HEK293 (cell line): ENCODE measurements around the gene IMPDH1.
A peak's percentile ranks its signal among the peaks of the same experiment; 100 is the strongest.

ENCODE experiments used
- CTCF ChIA-PET: fragments of 350-600 bp; formaldehyde crosslinking; extraction: SDS; loops from one replicate; lab custom pipeline; 2021; ENCODE audit warnings: antibody characterized with exemption; lab: Yijun Ruan, JAX
- POLR2A ChIA-PET: fragments of 300-600 bp; formaldehyde crosslinking; extraction: SDS; loops from one replicate; lab custom pipeline; 2020; ENCODE audit warnings: antibody characterized with exemption, inconsistent platforms; lab: Yijun Ruan, JAX
- H3K27ac ChIP-seq: fragments of 200-500 bp; sonication (Bioruptor generic); 2 replicates; pipeline ENCODE4 v1.5.1; 2014; ENCODE audit warnings: low read depth, low read length, control low read depth, inconsistent platforms; ENCODE audit errors: extremely low read depth
- H3K36me3 ChIP-seq, 2 experiments: fragments of 200-500 bp in 1 of 2; sonication (Bioruptor generic) in 1 of 2; 1 replicate in 1 of 2; 2 replicates in 1 of 2; pipeline ENCODE4 v1.5.1; 2014 to 2017; ENCODE audit warnings: inconsistent platforms in 2 of 2, low read length in 2 of 2; ENCODE audit not compliant: control insufficient read depth in 2 of 2, insufficient read depth in 1 of 2
- H3K4me1 ChIP-seq: fragments of 200-500 bp; sonication (Bioruptor generic); 2 replicates; pipeline ENCODE4 v1.5.1; 2014; ENCODE audit warnings: mild to moderate bottlenecking, low read length, inconsistent platforms; ENCODE audit not compliant: control insufficient read depth, insufficient read depth
- H3K4me3 ChIP-seq: 2 replicates; pipeline ENCODE4 v1.5.1; 2011; ENCODE audit warnings: low read depth, mild to moderate bottlenecking, control low read depth, low read length, moderate library complexity
- H3K9me3 ChIP-seq: fragments of 200-500 bp; sonication (Bioruptor generic); 2 replicates; pipeline ENCODE4 v1.5.1; 2014; ENCODE audit warnings: low read depth, low read length, inconsistent platforms; ENCODE audit not compliant: control insufficient read depth, insufficient read depth
- BCL6B ChIP-seq: fragments of 450-650 bp; formaldehyde crosslinking; IDR thresholded peaks from 2 replicates; pipeline ENCODE4 v1.5.1; 2017; ENCODE audit warnings: missing biosample characterization, missing genetic modification characterization
- TCF7L2 ChIP-seq: IDR thresholded peaks from 2 replicates; pipeline ENCODE4 v1.6.1; 2011; ENCODE audit warnings: low read depth, mild to moderate bottlenecking, inconsistent platforms, low read length, moderate library complexity, borderline replicate concordance
- WT1 ChIP-seq: fragments of 450-650 bp; formaldehyde crosslinking; IDR thresholded peaks from 2 replicates; pipeline ENCODE4 v1.5.1; 2016; ENCODE audit warnings: missing biosample characterization, missing genetic modification characterization
- YY2 ChIP-seq: fragments of 450-650 bp; formaldehyde crosslinking; IDR thresholded peaks from 2 replicates; pipeline ENCODE4 v1.5.1; 2016; ENCODE audit warnings: missing biosample characterization, missing genetic modification characterization
- ZBTB48 ChIP-seq: fragments of 450-650 bp; formaldehyde crosslinking; IDR thresholded peaks from 2 replicates; pipeline ENCODE4 v1.5.1; 2016; ENCODE audit warnings: missing biosample characterization, missing genetic modification characterization
- ZBTB7A ChIP-seq: fragments of 450-650 bp; formaldehyde crosslinking; IDR thresholded peaks from 2 replicates; pipeline ENCODE4 v1.5.1; 2016; ENCODE audit warnings: low read depth, missing biosample characterization, missing genetic modification characterization
- ZNF121 ChIP-seq: fragments of 450-650 bp; formaldehyde crosslinking; IDR thresholded peaks from 2 replicates; pipeline ENCODE4 v1.5.1; 2016; ENCODE audit warnings: missing biosample characterization, missing genetic modification characterization
- ZNF155 ChIP-seq: fragments of 450-650 bp; formaldehyde crosslinking; IDR thresholded peaks from 2 replicates; pipeline ENCODE4 v1.5.1; 2016; ENCODE audit warnings: missing biosample characterization, missing genetic modification characterization
- ZNF175 ChIP-seq: fragments of 450-650 bp; formaldehyde crosslinking; IDR thresholded peaks from 2 replicates; pipeline ENCODE4 v1.5.1; 2016; ENCODE audit warnings: missing biosample characterization, missing genetic modification characterization
- ZNF23 ChIP-seq: fragments of 450-650 bp; formaldehyde crosslinking; IDR thresholded peaks from 2 replicates; pipeline ENCODE4 v1.5.1; 2016; ENCODE audit warnings: missing biosample characterization, missing genetic modification characterization, borderline replicate concordance
- ZNF362 ChIP-seq: fragments of 450-650 bp; formaldehyde crosslinking; IDR thresholded peaks from 2 replicates; pipeline ENCODE4 v1.5.1; 2016; ENCODE audit warnings: missing biosample characterization, missing genetic modification characterization
- ZNF510 ChIP-seq: fragments of 450-650 bp; formaldehyde crosslinking; IDR thresholded peaks from 2 replicates; pipeline ENCODE4 v1.5.1; 2018; ENCODE audit warnings: mild to moderate bottlenecking, missing genetic modification characterization, missing biosample characterization; ENCODE audit not compliant: insufficient replicate concordance
- ZNF514 ChIP-seq: fragments of 450-650 bp; formaldehyde crosslinking; IDR thresholded peaks from 2 replicates; pipeline ENCODE4 v1.5.1; 2016; ENCODE audit warnings: missing biosample characterization, missing genetic modification characterization
- ZNF660 ChIP-seq: fragments of 450-650 bp; IDR thresholded peaks from 2 replicates; pipeline ENCODE4 v1.5.1; 2018; ENCODE audit warnings: missing biosample characterization, mild to moderate bottlenecking, missing genetic modification characterization
- ZNF792 ChIP-seq: fragments of 450-650 bp; formaldehyde crosslinking; IDR thresholded peaks from 2 replicates; pipeline ENCODE4 v1.5.1; 2016; ENCODE audit warnings: missing biosample characterization, missing genetic modification characterization
- ZSCAN30 ChIP-seq: fragments of 450-650 bp; IDR thresholded peaks from 2 replicates; pipeline ENCODE4 v1.5.1; 2018; ENCODE audit warnings: missing biosample characterization, mild to moderate bottlenecking, missing genetic modification characterization, moderate library complexity
- ZSCAN4 ChIP-seq: fragments of 450-650 bp; formaldehyde crosslinking; IDR thresholded peaks from 2 replicates; pipeline ENCODE4 v1.5.1; 2017; ENCODE audit warnings: missing biosample characterization, missing genetic modification characterization

Gene IMPDH1

GRCh38 chr7:128455543-128456254 lies 45.9 kb upstream of the IMPDH1 start, which contains the start of gene HILPDA (continued):
- TF ChIP-seq ZSCAN30 (peak; percentile 46), ZNF23 (tag by site-specific recombination) (no peak), ZNF155 (tag by site-specific recombination) (no peak), ZNF660 (0 out of 2 replicates have a peak, but pooled peaks have one; percentile 50)

GRCh38 chr7:128454808-128455542 lies 45.2 kb upstream of the IMPDH1 start:
- H3K4me3 ChIP-seq: peak overlapping the region; percentile 56
- H3K27ac ChIP-seq: peak overlapping the region; percentile 66; the same call in 1 of the 2 replicates
- peaks cover 14% of the 10 kb centered on the region for H3K4me1 ChIP-seq
- TF ChIP-seq ZNF362 (tag by site-specific recombination) (no peak), BCL6B (tag by site-specific recombination) (no peak), ZNF121 (tag by site-specific recombination) (no peak), ZNF510 (tag by site-specific recombination) (no peak), ZBTB48 (tag by site-specific recombination) (no peak), ZBTB7A (tag by site-specific recombination) (no peak), ZSCAN4 (tag by site-specific recombination) (no peak), WT1 (no peak), YY2 (tag by site-specific recombination) (no peak), ZNF175 (tag by site-specific recombination) (no peak), ZNF792 (tag by site-specific recombination) (no peak), TCF7L2 (no peak), ZNF514 (tag by site-specific recombination) (no peak)
- TF ChIP-seq, all 188 proteins: peak for 0
- ChIA-PET POLR2A (interaction anchor here (0.6 to 1.3 kb wide), 5 partner anchors 11 to 1515 kb away, joined by 3 to 8 read pairs (median 4); partner anchors contain the start of gene METTL2B), CTCF (interaction anchor here (0.6 to 3.8 kb wide), 8 partner anchors 14 to 591 kb away, joined by 3 to 39 read pairs (median 3); no protein-coding TSS in a partner anchor)
- Histone ChIP-seq H3K9me3 (no peaks in the 10 kb centered on the region), H3K36me3 (peaks cover 0 to 11% of the 10 kb centered on the region in 2 experiments; a peak in 2 of 3 replicates)
